ENCODE measurements around the gene NOLC1. TPM values are rescaled to one million over a fixed set of nuclear protein-coding genes. Genes with fewer than 3 reads are reported as not detected.
A peak's percentile ranks its signal among the peaks of the same experiment; 100 is the strongest.

NOLC1 gene
- total RNA-seq, 1 experiment from 2014 or later: 79.1 TPM

DNA sequence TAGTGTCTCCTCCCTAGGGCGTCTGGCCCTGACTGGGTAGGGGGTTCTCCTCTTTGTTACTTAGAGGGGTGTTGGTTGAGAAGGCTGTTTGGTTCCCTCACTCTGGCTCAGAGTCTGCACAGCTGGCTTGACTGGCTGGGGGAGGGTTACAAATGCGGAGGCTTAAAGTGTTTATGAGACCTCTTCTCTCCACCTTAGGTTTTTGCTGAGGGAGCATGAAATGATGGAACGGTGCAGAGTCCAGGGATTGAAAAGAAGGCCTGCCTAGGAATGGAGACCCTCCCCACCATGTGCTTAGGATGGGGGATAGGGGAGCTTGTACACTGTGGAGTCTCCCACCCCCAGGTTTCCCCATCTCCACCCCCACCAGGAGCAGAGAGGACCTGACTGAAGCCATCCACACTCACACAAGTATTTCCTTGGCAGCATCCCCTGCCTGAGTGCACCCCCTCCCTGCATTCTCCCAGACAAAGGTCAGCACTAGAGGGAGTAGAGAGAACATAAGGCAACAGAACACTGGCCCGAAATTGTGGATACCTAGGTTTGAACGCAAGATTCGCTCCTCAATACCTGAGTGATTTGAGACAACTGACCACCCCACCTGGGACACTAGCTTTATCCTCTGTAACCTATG, 30.3 kb upstream of the NOLC1 start:
- DNase-seq (ENCODE audit: low spot score): no peak

DNA sequence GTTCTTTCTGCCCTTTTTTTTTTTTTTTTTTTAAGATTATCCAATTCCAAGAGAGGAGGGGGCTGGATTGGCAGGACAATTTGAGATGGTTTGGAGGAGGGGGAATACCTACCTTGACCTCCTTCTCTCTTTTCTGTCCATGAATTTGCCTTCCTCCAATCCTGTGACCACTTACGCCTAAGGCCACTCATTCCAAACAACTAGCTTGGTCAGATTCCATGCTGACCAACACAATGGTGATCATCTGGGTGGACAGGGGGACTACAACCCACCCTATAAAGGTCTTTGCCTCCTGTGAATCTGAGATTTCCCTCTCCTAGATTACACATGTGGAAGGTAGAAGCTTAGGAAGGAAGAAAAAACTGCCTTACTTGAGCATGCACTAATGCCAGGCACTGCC, 29.7 kb upstream of the NOLC1 start:
- DNase-seq (ENCODE audit: low spot score): no peak

- no peak for DNase-seq (ENCODE audit: low spot score)
These were observed 29.0 kb upstream of the NOLC1 start for GRCh38 chr10:102123223-102123622.

GRCh38 chr10:102131286-102132170, 20.7 kb upstream of the NOLC1 start:
- no peak for DNase-seq (ENCODE audit: low spot score)

DNA sequence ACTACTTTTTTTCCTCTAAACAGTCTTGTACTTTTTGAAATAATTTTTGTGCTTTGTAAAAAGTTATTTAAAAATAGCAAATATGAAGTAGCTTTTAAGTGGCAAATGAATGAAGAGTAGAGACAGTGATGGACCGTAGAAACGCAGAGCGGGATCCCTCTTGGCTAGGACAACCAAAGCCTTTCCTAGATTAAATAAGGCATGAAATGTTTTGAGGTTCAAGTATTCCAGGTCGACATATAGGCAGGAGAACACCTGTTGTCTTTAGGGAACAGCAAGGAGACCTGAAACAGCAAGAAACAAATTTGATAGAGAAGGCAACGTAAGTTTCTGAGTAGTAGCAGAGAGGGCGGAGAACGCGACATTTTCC, 20.0 kb upstream of the NOLC1 start:
- DNase-seq (ENCODE audit: low spot score): no peak

DNA sequence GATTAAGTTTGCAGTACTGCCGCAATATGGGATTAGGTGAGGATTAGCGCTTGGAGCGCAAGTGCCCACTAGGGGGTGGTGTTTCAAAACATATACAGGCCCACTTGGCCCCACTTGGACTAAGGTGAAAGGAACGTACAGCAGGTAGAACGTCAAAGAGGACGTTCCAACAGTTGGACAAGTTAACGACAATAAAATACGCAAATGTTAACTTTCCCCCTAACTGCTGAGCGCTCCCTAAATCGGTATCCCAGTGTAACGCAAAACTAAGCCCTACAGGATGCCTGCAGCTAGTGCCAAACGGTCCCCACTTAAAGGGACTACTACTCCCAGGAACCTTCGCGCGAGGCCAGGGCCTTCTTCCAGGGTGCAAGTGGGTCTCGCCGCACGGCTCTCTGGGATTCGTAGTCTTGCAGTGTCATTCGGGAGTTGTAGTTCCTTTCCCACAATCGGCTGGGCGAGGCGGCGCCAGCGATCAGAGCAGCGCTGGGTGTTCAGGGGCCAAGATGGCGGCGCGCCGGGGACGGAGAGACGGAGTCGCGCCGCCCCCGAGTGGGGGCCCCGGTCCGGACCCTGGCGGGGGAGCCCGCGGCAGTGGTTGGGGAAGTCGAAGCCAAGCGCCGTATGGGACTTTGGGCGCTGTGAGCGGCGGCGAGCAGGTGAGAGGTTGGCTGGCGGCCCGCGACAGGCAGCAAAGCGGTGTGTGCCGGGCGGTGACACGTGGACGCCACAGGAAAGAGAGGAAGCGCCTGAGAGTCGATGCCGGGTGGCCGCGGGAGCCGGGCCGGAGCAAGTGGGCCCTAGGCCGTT, 19.4 kb upstream of the NOLC1 start, which contains the start of gene PPRC1:
TSS of gene PPRC1 (plus strand) at position 478 of the 810 bp plus-strand sequence. CDS start at position 507, 29 bp downstream.
- DNase-seq (ENCODE audit: low spot score): peak; percentile 99

DNA sequence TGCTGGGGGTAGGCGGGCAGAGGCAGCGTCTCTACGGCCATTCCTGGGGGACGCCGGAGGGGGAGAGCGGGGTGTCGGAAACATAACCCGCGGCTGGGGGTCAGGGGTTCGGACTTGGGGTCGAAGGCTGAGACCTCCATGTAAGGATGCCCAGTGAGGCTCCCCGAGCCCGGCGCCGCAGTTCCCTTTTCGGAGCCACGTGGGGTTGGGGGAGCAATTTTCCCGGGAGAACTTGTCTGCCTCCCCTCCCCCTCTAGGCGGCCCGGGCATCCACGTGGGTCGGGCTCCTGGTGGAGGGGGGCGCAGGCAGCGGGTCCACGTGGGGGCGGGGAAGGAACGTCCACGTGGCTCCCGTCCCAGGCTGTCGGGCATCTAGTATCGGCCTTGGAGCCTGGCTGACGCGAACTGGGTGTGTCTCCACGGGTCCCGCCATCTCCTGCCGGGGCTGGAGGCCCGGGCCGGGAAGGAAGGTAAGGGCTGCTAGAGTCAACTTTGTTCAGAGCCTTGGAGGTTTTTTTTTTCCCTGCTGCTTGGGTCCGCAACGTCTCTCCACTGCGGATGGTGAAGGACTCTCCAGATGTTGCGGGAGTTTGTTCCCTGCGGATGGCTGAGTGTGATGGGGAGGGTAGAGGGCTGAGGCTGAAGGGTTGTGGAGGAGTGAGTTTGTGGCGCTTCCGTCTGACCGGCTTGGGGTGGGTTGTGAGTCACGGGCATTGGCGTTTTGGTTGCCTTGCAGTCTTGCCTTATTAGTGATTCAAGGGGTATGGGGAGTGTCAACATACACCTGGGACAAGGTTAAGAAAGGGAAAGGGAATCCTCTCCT, 18.6 kb upstream of the NOLC1 start:
- peak; percentile 67 for DNase-seq (ENCODE audit: low spot score)

DNA sequence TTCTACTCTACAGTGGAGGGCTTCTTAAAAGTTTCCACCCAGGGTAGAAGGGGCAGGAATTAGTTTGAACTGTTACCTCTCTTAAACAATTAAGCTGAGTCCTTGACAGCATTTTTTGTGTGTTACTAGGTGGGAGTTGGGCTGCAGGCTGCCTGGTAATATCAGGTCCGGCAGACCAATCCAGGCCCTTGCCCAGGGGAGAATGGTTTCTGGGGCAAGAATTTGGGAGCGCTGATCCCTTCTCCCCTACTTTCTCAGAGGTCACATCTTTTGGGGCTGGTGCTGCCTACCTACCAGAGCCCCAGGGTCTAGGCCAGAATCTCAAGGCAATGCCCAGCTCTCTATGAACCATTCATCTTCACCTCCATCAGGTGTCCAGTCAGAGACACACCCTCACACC, 17.8 kb upstream of the NOLC1 start:
- DNase-seq (ENCODE audit: low spot score): no peak

DNA sequence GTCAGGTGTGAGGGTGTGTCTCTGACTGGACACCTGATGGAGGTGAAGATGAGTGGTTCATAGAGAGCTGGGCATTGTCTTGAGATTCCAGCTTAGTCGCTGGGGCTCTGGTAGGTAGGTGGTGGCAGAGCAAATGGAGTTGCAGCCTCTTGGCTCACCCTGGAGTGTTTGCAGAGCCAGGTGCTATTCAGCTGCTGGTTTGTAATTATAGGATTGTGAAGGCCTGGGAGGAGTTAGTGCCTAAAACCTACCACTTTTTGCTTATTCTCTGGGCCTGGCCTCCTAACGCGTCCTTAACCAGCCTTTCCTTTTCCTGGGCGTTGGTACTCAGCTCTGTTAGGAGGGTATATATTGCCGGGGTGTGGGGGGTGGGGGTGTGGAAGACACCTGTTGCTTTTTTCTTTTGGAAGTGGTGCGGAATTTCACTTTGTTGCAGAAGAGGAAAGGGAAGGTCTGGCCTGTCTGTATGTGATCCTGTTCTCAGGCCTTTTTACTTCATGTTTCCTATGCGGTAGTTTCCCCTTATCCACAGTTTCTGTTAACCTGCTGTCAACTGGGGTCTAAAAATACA, 16.1 kb upstream of the NOLC1 start:
- no peak for DNase-seq (ENCODE audit: low spot score)

GRCh38 chr10:102139281-102140110, 12.7 kb upstream of the NOLC1 start:
- no peak for DNase-seq (ENCODE audit: low spot score)

- no peak for DNase-seq (ENCODE audit: low spot score)
These were observed 12.0 kb upstream of the NOLC1 start for GRCh38 chr10:102140218-102140617.

DNA sequence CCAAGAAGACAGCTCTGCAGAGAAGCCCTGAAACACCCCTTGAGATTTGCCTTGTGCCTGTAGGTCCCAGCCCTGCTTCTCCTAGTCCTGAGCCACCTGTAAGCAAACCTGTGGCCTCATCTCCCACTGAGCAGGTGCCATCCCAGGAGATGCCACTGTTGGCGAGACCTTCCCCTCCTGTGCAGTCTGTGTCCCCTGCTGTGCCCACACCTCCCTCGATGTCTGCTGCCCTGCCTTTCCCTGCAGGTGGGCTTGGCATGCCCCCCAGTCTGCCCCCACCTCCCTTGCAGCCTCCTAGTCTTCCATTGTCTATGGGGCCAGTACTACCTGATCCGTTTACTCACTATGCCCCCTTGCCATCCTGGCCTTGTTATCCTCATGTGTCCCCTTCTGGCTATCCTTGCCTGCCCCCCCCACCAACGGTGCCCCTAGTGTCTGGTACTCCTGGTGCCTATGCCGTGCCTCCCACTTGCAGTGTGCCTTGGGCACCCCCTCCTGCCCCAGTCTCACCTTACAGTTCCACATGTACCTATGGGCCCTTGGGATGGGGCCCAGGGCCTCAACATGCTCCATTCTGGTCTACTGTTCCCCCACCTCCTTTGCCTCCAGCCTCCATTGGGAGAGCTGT, 11.2 kb upstream of the NOLC1 start:
- DNase-seq (ENCODE audit: low spot score): no peak

DNA sequence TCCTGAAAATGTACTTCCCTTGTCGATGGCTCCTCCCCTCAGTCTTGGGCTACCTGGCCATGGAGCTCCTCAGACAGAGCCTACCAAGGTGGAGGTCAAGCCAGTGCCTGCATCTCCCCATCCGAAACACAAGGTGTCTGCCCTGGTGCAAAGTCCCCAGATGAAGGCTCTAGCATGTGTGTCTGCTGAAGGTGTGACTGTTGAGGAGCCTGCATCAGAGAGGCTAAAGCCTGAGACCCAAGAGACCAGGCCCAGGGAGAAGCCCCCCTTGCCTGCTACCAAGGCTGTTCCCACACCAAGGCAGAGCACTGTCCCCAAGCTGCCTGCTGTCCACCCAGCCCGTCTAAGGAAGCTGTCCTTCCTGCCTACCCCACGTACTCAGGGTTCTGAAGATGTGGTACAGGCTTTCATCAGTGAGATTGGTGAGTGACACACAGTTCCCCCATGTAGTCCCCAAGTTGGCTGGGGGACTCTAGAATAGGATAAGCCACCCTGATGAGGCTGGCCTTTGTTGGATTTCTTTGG, 10.5 kb upstream of the NOLC1 start:
- no peak for DNase-seq (ENCODE audit: low spot score)

- no peak for DNase-seq (ENCODE audit: low spot score)
These were observed 5.2 kb upstream of the NOLC1 start for GRCh38 chr10:102146971-102147428.

DNA sequence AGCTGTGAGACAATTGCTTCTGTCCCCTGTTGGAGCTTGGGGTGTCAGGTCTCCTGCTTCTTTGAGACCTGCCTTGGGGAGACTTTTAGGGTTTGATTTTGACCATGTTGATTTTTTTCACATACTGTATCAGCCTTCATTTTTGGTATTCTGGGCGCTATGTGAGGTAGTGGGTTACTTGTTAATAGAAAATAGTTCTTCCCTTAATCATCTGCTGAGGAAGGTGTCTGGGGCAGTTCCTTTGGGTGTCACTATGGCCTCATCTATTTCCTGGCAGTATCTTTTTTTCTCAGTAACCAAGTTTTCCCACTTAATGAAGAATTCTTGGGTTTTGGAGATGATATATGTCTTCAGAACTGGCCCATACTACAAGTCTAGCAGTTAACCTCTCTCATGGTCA, 4.6 kb upstream of the NOLC1 start:
- DNase-seq (ENCODE audit: low spot score): no peak

GRCh38 chr10:102148275-102148674, 3.9 kb upstream of the NOLC1 start:
- DNase-seq (ENCODE audit: low spot score): no peak

DNA sequence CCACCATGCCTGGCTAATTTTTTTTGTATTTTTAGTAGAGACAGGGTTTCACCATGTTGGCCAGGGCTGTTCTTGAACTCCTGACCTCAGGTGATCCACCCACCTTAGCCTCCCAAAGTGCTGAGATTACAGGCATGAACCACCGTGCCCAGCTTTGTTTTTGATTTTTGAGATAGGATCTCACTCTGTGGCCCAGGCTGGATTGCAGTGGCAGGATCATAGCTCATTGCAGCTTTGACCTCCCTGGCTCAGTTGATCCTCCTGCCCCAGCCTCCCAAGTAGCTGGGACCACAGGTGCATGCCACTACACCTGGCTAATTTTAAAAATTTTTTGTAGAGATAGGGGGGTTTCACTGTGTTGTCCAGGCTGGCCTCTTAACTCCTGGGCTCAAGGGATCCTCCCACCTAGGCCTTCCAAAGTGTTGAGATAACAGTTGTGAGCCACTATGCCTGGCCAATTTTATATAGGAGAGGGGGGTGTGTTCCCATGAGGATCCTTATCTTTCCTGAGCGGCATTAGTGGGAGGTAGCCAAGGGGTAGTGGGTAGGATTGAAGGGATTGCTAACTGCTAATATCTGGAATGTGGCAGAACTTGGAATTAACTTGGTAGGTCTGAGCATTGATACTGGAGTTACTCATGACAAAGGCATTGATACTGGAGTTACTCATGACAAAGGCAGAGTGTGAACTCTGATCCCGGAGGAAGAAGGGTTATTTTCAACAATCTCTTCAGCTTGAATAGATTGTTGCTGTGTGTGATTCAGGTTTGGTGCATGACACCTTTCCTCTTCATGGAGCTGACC, 1.0 kb upstream of the NOLC1 start:
- no peak for DNase-seq (ENCODE audit: low spot score)

GRCh38 chr10:102152545-102152890, 329 bp downstream of the NOLC1 start:
- no peak for DNase-seq (ENCODE audit: low spot score)
